GM23338 (cell line): ENCODE data around the gene MATR3. TPM values are rescaled to one million over a fixed set of nuclear protein-coding genes. Genes with fewer than 3 reads are reported as not detected.

Experiments
- CREB1 ChIP-seq: fragments of 250-450 bp; sonication (Bioruptor Pico); IDR thresholded peaks from 2 replicates; pipeline ENCODE4 v1.5.0; 2020; ENCODE audit warnings: low read depth, mild to moderate bottlenecking, moderate library complexity
- CTCF ChIP-seq, 2 experiments: fragments of 200-600 bp in 1 of 2; sonication (generic) in 1 of 2; conservative IDR thresholded peaks; 2 replicates each; pipeline versions ENCODE4 v1.5.1 to v1.6.1; 2016 to 2017; ENCODE audit warnings: antibody characterized with exemption in 2 of 2, low read depth in 2 of 2, mild to moderate bottlenecking in 2 of 2, moderate library complexity in 1 of 2
- ETS1 ChIP-seq: IDR thresholded peaks from 2 replicates; pipeline ENCODE4 v1.6.1; 2016; ENCODE audit warnings: antibody characterized with exemption
- POLR2AphosphoS5 ChIP-seq: IDR thresholded peaks from 2 replicates; pipeline ENCODE4 v1.6.1; 2016; ENCODE audit warnings: antibody characterized with exemption, low read depth
- STAT1 ChIP-seq: IDR thresholded peaks from one replicate; pipeline ENCODE4 v1.6.1; 2016; ENCODE audit warnings: antibody characterized with exemption; ENCODE audit not compliant: unreplicated experiment
- ZNF114 ChIP-seq: fragments of 250-450 bp; sonication (Bioruptor Pico); IDR thresholded peaks from 2 replicates; pipeline ENCODE4 v1.5.0; 2020; ENCODE audit warnings: mild to moderate bottlenecking, moderate library complexity
- ZNF331 ChIP-seq: fragments of 250-450 bp; sonication (Bioruptor Pico); IDR thresholded peaks from 2 replicates; pipeline ENCODE4 v1.5.0; 2020; ENCODE audit warnings: low read depth, mild to moderate bottlenecking, moderate library complexity
- polyA plus RNA-seq: library from polyadenylated mRNA; unstranded; fragments of >200 nt; fragmentation: Nextera tagmentation; extraction: Ambion mirVana; gene quantifications from 2 replicates; pipeline ENCODE4 v1.2.1, GENCODE V29; 2016
- small RNA-seq: library from RNA; depleted of rRNA; stranded (forward); fragments of <200 nt; gene quantifications from one replicate; pipeline ENCODE3, GENCODE V24; 2014; ENCODE audit warnings: low replicate concordance
- total RNA-seq: library from RNA; depleted of rRNA; stranded (reverse); fragments of >200 nt; shearing (Covaris generic); gene quantifications from 2 replicates; pipeline ENCODE4 v1.2.3, GENCODE V29; 2014; rRNA removed

Gene MATR3
- total and polyA plus RNA-seq, 2 experiments from 2014 or later, result 278 to 506 TPM

GRCh38 chr5:139379626-139380449 lies 86.3 kb downstream of the MATR3 start (continued):
- TF ChIP-seq POLR2AphosphoS5 (no peak), CTCF (conservative IDR thresholded peaks at IDR 0.05; ENCODE audit: low read depth in 2 of 2) (no peak), ZNF114 (CRISPR knock-in tag) (no peak), CREB1 (CRISPR knock-in tag) (no peak), ETS1 (no peak), ZNF331 (CRISPR knock-in tag) (no peak), STAT1 (no peak)

Small RNA genes lying within 50 kb of the gene (small RNA-seq; reads per million reads assigned to genes)
- gene RNA5SP195 (not detected), gene SNORA74A (32.4 reads per million, percentile 98 among the genes with 10 or more reads in this experiment), gene SNORA74D (55.8 reads per million, percentile 99 among the genes with 10 or more reads in this experiment)

Other genes with a start within 250 kb of the MATR3 start
- 5.9 and 11.5 TPM in 2 replicates for gene SIL1, start 95.4 kb upstream of the MATR3 start, total RNA-seq
- 5.5 and 6.7 TPM in 2 replicates for gene SIL1, start 95.4 kb upstream of the MATR3 start, polyA plus RNA-seq
- gene PAIP2, start 48.1 kb downstream of the MATR3 start, total RNA-seq, result 132 and 148 TPM in 2 replicates
- 226 and 277 TPM in 2 replicates for gene PAIP2, start 48.1 kb downstream of the MATR3 start, polyA plus RNA-seq
- not detected in 2 replicates for gene SLC23A1, start 89.6 kb downstream of the MATR3 start, total RNA-seq
- 0.16 and 0.29 TPM in 2 replicates for gene SLC23A1, start 89.6 kb downstream of the MATR3 start, polyA plus RNA-seq
- gene MZB1, start 96.2 kb downstream of the MATR3 start, total RNA-seq, result 1.6 TPM in 1 of 2 replicates, not detected in the other
- gene MZB1, start 96.2 kb downstream of the MATR3 start, polyA plus RNA-seq, result 0.52 and 0.71 TPM in 2 replicates
- 2.7 and 3.1 TPM in 2 replicates for gene PROB1, start 101.4 kb downstream of the MATR3 start, total RNA-seq
- 0.54 and 0.73 TPM in 2 replicates for gene PROB1, start 101.4 kb downstream of the MATR3 start, polyA plus RNA-seq
- gene SPATA24, start 110.3 kb downstream of the MATR3 start, total RNA-seq, result 7.1 and 16.0 TPM in 2 replicates
- gene SPATA24, start 110.3 kb downstream of the MATR3 start, polyA plus RNA-seq, result 20.6 and 22.4 TPM in 2 replicates
- gene DNAJC18, start 145.8 kb downstream of the MATR3 start, total RNA-seq, result 14.2 and 18.9 TPM in 2 replicates
- 13.4 and 15.1 TPM in 2 replicates for gene DNAJC18, start 145.8 kb downstream of the MATR3 start, polyA plus RNA-seq
- 1.2 and 2.2 TPM in 2 replicates for gene ECSCR, start 169.0 kb downstream of the MATR3 start, total RNA-seq
- 2.5 and 2.6 TPM in 2 replicates for gene ECSCR, start 169.0 kb downstream of the MATR3 start, polyA plus RNA-seq
- gene SMIM33, start 177.3 kb downstream of the MATR3 start, total RNA-seq, result not detected in 2 replicates
- gene SMIM33, start 177.3 kb downstream of the MATR3 start, polyA plus RNA-seq, result not detected in 2 replicates
- 0.39 TPM in 1 of 2 replicates, not detected in the other for gene STING1, start 189.0 kb downstream of the MATR3 start, total RNA-seq
- gene STING1, start 189.0 kb downstream of the MATR3 start, polyA plus RNA-seq, result 0.30 and 0.66 TPM in 2 replicates